ENCODE measurements around the gene AGAP2.
"Not testable (repeated sequence)": the region's sequence is repeated elsewhere in the genome, so short reads cannot be mapped to it uniquely, and the experiment has no call there.

AGAP2 gene

GRCh38 chr12:57735198-57735855, 3.2 kb downstream of the AGAP2 start:
- no peak for DNase-seq

DNA sequence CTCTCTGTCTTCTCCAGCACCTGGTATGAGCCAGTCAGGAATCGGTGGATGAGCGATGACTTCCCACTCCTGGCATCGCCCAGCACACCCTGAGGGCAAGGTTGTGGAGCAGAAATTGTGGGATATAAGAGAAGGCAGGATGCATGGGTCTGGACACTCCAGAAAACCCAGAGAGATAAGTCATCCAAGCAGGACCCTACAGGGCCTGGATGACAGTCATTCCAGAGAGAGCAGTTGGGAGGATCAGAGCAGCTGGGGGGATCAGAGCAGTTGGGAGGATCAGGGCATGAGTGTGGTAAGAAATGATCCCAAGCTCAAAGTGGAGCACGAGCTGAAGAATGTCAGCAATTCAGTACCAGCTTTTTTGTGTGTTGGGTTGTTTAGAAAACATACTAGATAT, 4.0 kb downstream of the AGAP2 start:
- no peak for DNase-seq

GRCh38 chr12:57733928-57734327, 4.6 kb downstream of the AGAP2 start:
- no peak for DNase-seq

DNA sequence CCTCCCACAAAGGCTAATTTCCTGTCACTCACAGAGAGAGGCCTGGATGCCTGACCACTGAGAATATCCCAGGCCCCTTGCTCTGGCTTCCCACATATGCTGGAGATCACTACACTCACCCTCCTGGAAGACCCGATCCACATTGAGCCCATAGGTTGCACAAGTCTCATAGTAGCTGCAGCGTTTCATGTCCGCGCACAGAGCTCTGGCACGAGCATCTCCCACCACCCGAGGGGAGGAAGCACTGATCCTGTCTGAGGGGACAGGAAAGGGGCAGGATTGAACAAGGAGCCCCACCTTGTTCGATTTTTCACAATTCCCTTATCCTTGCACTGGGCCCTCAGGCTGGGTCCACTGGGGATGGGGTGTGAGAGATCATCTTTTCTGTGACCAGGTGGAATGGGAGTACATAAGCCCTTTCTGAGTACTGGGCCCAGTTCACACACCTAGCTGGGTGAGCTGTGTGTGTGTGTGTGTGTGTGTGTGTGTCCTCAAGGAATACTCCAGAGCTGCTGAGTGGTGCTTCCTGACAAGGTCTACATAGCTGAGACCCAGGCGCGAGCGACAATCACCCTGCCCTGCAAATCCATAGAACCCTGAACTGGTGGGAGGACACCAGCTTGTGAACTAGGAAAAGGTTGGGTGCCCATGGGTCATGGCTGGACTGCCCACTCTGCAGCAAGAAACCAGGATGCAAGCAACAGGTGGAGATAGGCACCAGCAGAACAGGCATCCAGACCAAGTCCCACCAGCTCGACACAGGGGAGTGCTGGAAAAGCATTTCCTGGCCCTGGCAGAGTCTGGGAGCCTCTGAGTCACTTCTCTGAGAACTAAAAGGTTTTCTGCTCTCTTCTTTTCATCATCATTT, 5.6 kb downstream of the AGAP2 start:
- DNase-seq, result no peak

- no peak for DNase-seq
Measured at GRCh38 chr12:57732270-57732669, 6.3 kb downstream of the AGAP2 start.

DNA sequence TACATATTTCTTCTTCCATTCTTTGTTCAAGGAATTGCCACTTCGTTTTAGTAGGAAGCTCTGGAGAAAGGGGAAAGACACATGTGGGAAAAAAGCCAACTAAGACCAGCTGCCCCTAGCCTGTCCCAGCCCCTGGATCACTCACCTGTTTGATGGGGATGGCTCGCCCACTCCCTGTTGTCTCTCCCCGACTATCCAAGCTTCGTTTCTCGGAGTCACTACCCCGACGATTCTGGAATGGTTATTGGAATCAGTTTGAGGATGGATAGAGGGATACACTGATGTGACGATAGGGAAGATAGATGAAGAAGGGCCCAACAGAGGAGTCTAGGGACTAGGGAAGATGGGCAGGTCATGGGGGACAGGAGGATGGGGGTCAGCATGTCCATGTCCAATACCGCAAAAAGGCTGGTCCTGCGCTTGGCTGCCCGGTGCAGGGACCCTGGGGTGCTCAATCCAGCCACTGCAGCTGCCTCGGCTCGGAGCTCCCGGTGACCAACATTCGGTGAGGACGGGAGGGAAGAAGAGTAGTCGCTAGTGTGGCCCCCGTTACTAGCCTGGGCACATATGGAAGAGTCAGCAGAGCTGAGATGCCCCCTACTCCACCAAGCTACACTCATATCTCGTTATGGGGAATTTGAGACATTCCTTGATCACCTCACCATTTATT, 7.0 kb downstream of the AGAP2 start:
- no peak for DNase-seq

DNA sequence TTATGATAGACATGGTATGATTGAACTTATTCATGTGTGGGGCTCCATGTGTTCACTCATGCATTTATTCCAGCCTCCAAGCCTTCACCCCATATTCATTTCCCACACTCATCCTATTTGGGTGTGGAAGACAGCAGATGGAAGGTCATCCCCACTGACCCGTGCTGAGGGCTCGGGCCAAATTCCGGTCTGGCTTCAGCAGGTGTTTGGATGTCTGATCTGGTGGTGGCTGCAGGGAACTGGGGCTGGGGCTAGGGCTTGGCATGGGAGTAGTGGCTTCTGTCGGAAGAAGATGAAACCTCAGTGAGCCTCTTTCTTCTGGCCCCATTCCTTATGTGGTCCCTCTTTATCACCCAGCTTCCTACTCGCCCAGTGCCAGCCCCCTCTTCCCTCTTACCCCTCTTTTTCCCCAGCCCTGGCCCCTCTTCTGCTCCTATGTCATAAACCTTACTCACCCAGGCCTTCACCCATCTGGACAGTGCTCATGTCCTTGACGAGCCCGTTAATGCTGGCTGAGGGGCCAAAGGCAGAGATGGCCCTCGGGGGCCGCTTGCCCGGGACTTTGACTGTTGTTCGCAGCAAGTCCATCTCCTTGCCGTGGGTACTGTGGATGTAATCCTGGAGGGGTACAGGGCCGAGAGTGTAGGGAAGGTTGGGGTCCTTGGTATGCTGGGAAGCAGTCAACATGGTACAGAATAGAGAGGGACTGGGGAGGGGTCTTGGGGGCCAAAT, 8.0 kb downstream of the AGAP2 start:
- DNase-seq, result no peak

DNA sequence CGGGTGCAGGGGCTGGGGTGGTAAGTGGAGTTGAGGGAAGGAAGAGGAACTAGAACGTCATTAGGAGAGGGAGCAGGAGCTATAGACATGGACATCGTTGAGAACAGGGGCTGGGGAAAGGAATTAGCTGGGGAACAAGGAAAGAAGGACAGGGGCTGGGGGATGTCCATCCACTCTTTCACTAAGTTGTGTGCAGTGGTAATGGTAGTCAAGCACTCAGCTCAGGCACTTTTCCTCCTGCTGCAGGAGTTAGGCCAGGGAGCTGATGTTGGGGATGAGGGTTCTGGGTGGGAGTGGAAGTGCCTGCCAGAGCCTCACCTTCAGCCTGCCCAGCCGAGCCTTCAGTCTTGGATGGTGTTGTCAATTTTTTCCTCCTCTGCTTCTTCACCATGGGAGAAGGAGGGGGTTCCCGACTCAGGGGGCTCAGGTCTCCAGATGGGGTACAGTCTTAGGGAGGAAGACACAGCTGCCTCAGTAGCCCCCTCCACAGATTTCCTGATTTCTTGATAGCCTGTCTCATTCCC, 9.2 kb downstream of the AGAP2 start:
- no peak for DNase-seq

- no peak for DNase-seq
Measured at GRCh38 chr12:57727758-57728395, 10.7 kb downstream of the AGAP2 start.

- DNase-seq, result no peak
Measured at GRCh38 chr12:57726884-57727757, 11.4 kb downstream of the AGAP2 start.

- no peak for DNase-seq
Measured at GRCh38 chr12:57726151-57726883, 12.2 kb downstream of the AGAP2 start.

- no peak for DNase-seq
Measured at GRCh38 chr12:57725851-57726150, 12.7 kb downstream of the AGAP2 start.

GRCh38 chr12:57724936-57725740, 13.4 kb downstream of the AGAP2 start:
- no peak for DNase-seq

GRCh38 chr12:57724003-57724935, 14.3 kb downstream of the AGAP2 start:
- no peak for DNase-seq

- DNase-seq, result no peak
Measured at GRCh38 chr12:57723630-57723962, 14.9 kb downstream of the AGAP2 start.

GRCh38 chr12:57722716-57723629, 15.6 kb downstream of the AGAP2 start:
- DNase-seq, result no peak

GRCh38 chr12:57721846-57722608, 16.5 kb downstream of the AGAP2 start:
- DNase-seq, result not testable (repeated sequence)
